ENCODE data around the gene OR14A2.
"Not testable (repeated sequence)": the region's sequence is repeated elsewhere in the genome, so short reads cannot be mapped to it uniquely, and the experiment has no call there.

Gene OR14A2

GRCh38 chr1:247713753-247714152 is 34.2 kb downstream of the OR14A2 start:
- no peak overlapping the region for H3K4me3 ChIP-seq (ENCODE audit: low read depth, low read length)
- TF ChIP-seq CTCF (IDR thresholded peaks at IDR 0.05; ENCODE audit: control insufficient read depth, extremely low read depth, insufficient read depth) = no peak
- DNase-seq (ENCODE audit: low read depth) = no peak

- DNase-seq (ENCODE audit: low read depth); H3K4me3 ChIP-seq (ENCODE audit: low read depth, low read length): not testable (repeated sequence)
Observed at GRCh38 chr1:247710681-247711080, 37.3 kb downstream of the OR14A2 start.

- no peak overlapping the region for H3K4me3 ChIP-seq (ENCODE audit: low read depth, low read length)
- no peak for DNase-seq (ENCODE audit: low read depth)
- no peak for TF ChIP-seq CTCF (IDR thresholded peaks at IDR 0.05; ENCODE audit: control insufficient read depth, extremely low read depth, insufficient read depth)
Observed at GRCh38 chr1:247701338-247701737, 46.6 kb downstream of the OR14A2 start.

GRCh38 chr1:247681288-247681897 is 66.5 kb downstream of the OR14A2 start:
- DNase-seq (ENCODE audit: low read depth) = peak; percentile 22
- H3K4me3 ChIP-seq (ENCODE audit: low read depth, low read length) = no peak overlapping the region
- peak; percentile 72 for TF ChIP-seq CTCF (IDR thresholded peaks at IDR 0.05; ENCODE audit: control insufficient read depth, extremely low read depth, insufficient read depth)

GRCh38 chr1:247680171-247680570 is 67.8 kb downstream of the OR14A2 start:
- no peak for TF ChIP-seq CTCF (IDR thresholded peaks at IDR 0.05; ENCODE audit: control insufficient read depth, extremely low read depth, insufficient read depth)
- peak; percentile 96 for DNase-seq (ENCODE audit: low read depth)
- peak overlapping the region; percentile 10; the same call in 1 of the 2 replicates for H3K4me3 ChIP-seq (ENCODE audit: low read depth, low read length)

GRCh38 chr1:247679639-247680038 is 68.3 kb downstream of the OR14A2 start, which contains the start of gene OR13G1:
OR13G1 (minus strand) TSS chr1:247679739; CDS start chr1:247673041, 6,698 bp downstream.
- no peak for TF ChIP-seq CTCF (IDR thresholded peaks at IDR 0.05; ENCODE audit: control insufficient read depth, extremely low read depth, insufficient read depth)
- DNase-seq (ENCODE audit: low read depth) = no peak
- H3K4me3 ChIP-seq (ENCODE audit: low read depth, low read length) = peak within 1 kb of the TSS; percentile 10; the same call in 1 of the 2 replicates

Measured in LNCaP clone FGC (cell line).